ENCODE results near the gene SRSF8.
A peak's percentile ranks its signal among the peaks of the same experiment; 100 is the strongest.

The SRSF8 gene

DNA sequence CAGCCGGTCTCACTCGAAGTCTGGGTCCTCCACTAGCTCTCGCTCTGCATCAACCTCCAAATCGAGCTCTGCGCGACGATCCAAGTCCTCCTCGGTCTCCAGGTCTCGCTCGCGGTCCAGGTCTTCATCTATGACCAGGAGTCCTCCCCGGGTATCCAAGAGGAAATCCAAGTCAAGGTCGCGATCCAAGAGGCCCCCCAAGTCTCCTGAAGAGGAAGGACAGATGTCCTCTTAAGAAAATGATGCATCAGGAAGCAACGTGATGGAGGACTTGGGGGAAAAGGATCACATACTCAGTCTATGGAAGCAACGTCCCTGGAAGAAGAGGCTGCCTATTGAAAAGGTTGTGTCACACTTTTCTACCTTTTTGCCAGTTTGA, 1.1 kb downstream of the SRSF8 start:
- H4K20me1 ChIP-seq, result peaks cover 21% of the 10 kb centered on the region
- TF ChIP-seq Cebpa-rat (IDR thresholded peaks at IDR 0.05), result no peak
- peak overlapping the region; percentile 99 for H3K27ac ChIP-seq
- peaks cover 36% of the 10 kb centered on the region for H3K4me1 ChIP-seq
- H3K36me3 ChIP-seq, result no peaks in the 10 kb centered on the region
- no peaks in the 10 kb centered on the region for H3K27me3 ChIP-seq
- H3K4me2 ChIP-seq, result peak overlapping the region; percentile 81
- peak overlapping the region; percentile 96 for H3K4me3 ChIP-seq
- no peaks in the 10 kb centered on the region for H3K9me3 ChIP-seq
- H3K9ac ChIP-seq, result peak overlapping the region; percentile 98

GRCh38 chr11:95068549-95068948, 1.8 kb downstream of the SRSF8 start:
- Histone ChIP-seq H3K4me3 (peak overlapping the region; percentile 96), H4K20me1 (peaks cover 21% of the 10 kb centered on the region), H3K9me3 (no peaks in the 10 kb centered on the region), H3K9ac (peak overlapping the region; percentile 98), H3K36me3 (no peaks in the 10 kb centered on the region), H3K4me1 (peaks cover 39% of the 10 kb centered on the region), H3K27ac (peak overlapping the region; percentile 99), H3K4me2 (peak overlapping the region; percentile 81), H3K27me3 (no peaks in the 10 kb centered on the region)
- no peak for TF ChIP-seq Cebpa-rat (IDR thresholded peaks at IDR 0.05)

GRCh38 chr11:95070471-95070870, 3.8 kb downstream of the SRSF8 start:
- Histone ChIP-seq H3K27ac (no peak overlapping the region), H3K4me3 (no peak overlapping the region), H3K4me2 (peak overlapping the region; percentile 81), H3K27me3 (no peaks in the 10 kb centered on the region), H3K9me3 (no peaks in the 10 kb centered on the region), H4K20me1 (peaks cover 21% of the 10 kb centered on the region), H3K4me1 (peaks cover 58% of the 10 kb centered on the region), H3K9ac (no peak overlapping the region), H3K36me3 (no peaks in the 10 kb centered on the region)
- no peak for TF ChIP-seq Cebpa-rat (IDR thresholded peaks at IDR 0.05)

- no peaks in the 10 kb centered on the region for H3K36me3 ChIP-seq
- no peak for TF ChIP-seq Cebpa-rat (IDR thresholded peaks at IDR 0.05)
- H3K27me3 ChIP-seq, result no peaks in the 10 kb centered on the region
- no peaks in the 10 kb centered on the region for H3K9me3 ChIP-seq
- peaks cover 21% of the 10 kb centered on the region for H4K20me1 ChIP-seq
- H3K27ac ChIP-seq, result no peak overlapping the region
- no peak overlapping the region for H3K4me3 ChIP-seq
- no peak overlapping the region for H3K4me2 ChIP-seq
- H3K4me1 ChIP-seq, result peaks cover 82% of the 10 kb centered on the region
- H3K9ac ChIP-seq, result no peak overlapping the region
These were observed 6.2 kb downstream of the SRSF8 start for GRCh38 chr11:95072948-95073347.

DNA sequence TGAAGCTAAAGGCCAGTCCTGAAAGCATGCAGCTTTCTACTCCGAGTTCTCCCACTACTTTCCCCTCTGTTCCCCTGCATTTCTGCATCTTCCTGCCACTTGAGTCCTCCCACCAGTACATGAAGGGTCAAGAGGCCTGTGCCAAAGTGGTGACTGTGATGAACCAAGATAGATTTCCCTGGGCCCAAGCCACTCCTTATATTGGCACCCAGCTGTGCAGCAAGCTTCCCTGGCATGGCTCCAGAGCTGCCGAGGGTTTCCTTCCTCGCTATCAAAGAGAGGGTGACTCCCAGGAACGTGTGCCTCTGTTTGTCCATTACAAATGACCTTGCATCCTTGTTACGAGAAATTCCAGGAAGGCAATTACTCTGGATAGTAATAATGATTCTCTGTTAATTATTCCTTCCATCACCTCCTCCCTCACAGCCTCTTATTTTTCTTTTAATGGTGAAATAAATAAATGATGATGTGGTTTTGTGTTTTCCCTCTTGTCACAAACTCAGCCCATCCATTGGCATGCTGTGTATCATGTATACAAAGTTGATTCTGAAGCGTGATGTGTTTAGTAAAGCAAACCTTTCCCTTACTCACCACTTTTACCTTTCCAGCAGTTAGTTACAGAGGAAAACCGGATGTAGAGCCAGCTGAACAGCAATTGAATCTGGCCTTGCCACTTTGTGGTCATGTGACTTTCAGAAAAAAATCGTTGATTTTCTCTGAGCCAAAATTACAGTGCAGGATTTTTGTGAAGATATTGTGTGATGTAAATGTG, 8.3 kb downstream of the SRSF8 start:
- Histone ChIP-seq H3K27ac (no peak overlapping the region; the same call in none of the 2 replicates), H3K9me3 (no peaks in the 10 kb centered on the region), H3K36me3 (no peaks in the 10 kb centered on the region), H3K4me3 (no peak overlapping the region), H3K9ac (no peak overlapping the region), H3K4me1 (peaks cover 91% of the 10 kb centered on the region), H4K20me1 (peaks cover 7% of the 10 kb centered on the region; the same call in 1 of the 2 replicates), H3K4me2 (peak overlapping the region; percentile 64), H3K27me3 (no peaks in the 10 kb centered on the region)
- no peak for TF ChIP-seq Cebpa-rat (IDR thresholded peaks at IDR 0.05)

- H4K20me1 ChIP-seq, result no peaks in the 10 kb centered on the region
- no peaks in the 10 kb centered on the region for H3K27me3 ChIP-seq
- H3K27ac ChIP-seq, result no peak overlapping the region
- H3K4me2 ChIP-seq, result peak overlapping the region; percentile 56
- H3K4me3 ChIP-seq, result no peak overlapping the region
- no peaks in the 10 kb centered on the region for H3K9me3 ChIP-seq
- no peak overlapping the region for H3K9ac ChIP-seq
- H3K36me3 ChIP-seq, result no peaks in the 10 kb centered on the region
- TF ChIP-seq Cebpa-rat (IDR thresholded peaks at IDR 0.05), result peak; percentile 87
- peaks cover 91% of the 10 kb centered on the region for H3K4me1 ChIP-seq
These were observed 9.7 kb downstream of the SRSF8 start for GRCh38 chr11:95076416-95076815.

DNA sequence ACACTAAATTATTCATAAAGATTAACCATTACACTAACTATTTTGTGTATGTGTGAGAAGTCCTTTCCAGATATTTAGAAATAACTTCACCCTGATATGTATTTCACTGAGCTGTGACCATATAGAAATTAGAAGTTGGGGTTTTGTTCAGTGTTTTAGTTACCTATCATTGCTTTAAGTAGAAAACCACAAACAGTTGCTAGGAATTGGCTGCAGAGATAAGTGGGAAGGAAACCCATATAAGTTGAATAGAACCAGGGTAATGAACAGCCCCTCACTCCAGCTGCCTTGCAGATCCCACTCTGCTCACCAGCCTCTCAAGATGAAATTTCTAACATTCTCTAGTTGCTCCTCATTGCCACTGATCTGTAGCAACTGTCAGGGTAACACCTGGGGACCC, 10.3 kb downstream of the SRSF8 start:
- H3K27me3 ChIP-seq, result no peaks in the 10 kb centered on the region
- no peak for TF ChIP-seq Cebpa-rat (IDR thresholded peaks at IDR 0.05)
- no peaks in the 10 kb centered on the region for H4K20me1 ChIP-seq
- H3K9me3 ChIP-seq, result no peaks in the 10 kb centered on the region
- no peak overlapping the region for H3K9ac ChIP-seq
- H3K4me3 ChIP-seq, result no peak overlapping the region
- H3K36me3 ChIP-seq, result no peaks in the 10 kb centered on the region
- peaks cover 91% of the 10 kb centered on the region for H3K4me1 ChIP-seq
- peak overlapping the region; percentile 56 for H3K4me2 ChIP-seq
- no peak overlapping the region for H3K27ac ChIP-seq

DNA sequence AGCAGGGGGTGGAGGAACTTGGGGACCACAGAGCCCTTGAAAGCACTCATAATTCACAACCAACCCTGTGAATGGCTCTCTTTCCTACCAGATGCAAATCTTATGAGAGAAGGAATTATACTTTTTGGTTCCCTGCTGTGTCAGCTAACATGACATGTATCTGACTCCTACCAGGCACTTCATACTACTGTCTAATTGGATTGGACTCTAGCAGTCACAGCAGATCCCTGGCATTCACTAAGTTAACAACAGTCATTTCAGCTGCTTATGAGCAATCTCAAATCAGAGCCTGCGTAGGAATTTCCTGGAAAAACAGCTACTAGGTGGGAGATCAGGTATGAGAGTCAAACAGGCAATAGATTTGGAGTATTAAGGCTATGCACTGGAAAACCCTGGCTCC, 11.8 kb downstream of the SRSF8 start:
- Histone ChIP-seq H3K4me3 (no peak overlapping the region), H3K9ac (no peak overlapping the region), H3K4me2 (peak overlapping the region; percentile 56; the same call in 1 of the 2 replicates), H3K36me3 (no peaks in the 10 kb centered on the region), H3K27ac (no peak overlapping the region), H3K9me3 (no peaks in the 10 kb centered on the region), H4K20me1 (no peaks in the 10 kb centered on the region), H3K27me3 (no peaks in the 10 kb centered on the region), H3K4me1 (peaks cover 97% of the 10 kb centered on the region)
- TF ChIP-seq Cebpa-rat (IDR thresholded peaks at IDR 0.05), result no peak

DNA sequence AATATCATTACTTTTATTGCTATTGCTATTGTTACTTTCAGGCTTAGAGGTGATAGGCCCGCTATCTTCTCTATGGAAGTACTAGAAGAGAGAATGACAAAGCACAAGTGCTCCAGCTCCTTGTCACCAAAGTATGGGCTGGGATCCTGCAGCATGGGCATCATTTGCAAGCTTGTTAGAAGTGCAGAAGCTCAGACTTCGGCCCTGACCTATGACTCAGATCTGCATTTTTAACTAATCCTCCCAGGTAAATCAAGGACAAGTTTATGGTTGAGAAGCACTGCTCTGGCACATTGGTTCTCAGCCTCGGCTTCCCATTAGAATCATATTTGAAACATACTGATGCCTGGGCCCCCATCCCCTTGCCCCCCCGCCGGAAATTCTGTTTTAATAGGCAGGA, 14.3 kb downstream of the SRSF8 start:
- no peaks in the 10 kb centered on the region for H4K20me1 ChIP-seq
- no peaks in the 10 kb centered on the region for H3K9me3 ChIP-seq
- no peaks in the 10 kb centered on the region for H3K27me3 ChIP-seq
- peak overlapping the region; percentile 94 for H3K27ac ChIP-seq
- H3K9ac ChIP-seq, result peak overlapping the region; percentile 63
- H3K36me3 ChIP-seq, result no peaks in the 10 kb centered on the region
- no peak for TF ChIP-seq Cebpa-rat (IDR thresholded peaks at IDR 0.05)
- peaks cover 98% of the 10 kb centered on the region for H3K4me1 ChIP-seq
- peak overlapping the region; percentile 88 for H3K4me2 ChIP-seq
- H3K4me3 ChIP-seq, result 0 out of 2 replicates have a peak overlapping the region, but pooled peaks have one; percentile 26

DNA sequence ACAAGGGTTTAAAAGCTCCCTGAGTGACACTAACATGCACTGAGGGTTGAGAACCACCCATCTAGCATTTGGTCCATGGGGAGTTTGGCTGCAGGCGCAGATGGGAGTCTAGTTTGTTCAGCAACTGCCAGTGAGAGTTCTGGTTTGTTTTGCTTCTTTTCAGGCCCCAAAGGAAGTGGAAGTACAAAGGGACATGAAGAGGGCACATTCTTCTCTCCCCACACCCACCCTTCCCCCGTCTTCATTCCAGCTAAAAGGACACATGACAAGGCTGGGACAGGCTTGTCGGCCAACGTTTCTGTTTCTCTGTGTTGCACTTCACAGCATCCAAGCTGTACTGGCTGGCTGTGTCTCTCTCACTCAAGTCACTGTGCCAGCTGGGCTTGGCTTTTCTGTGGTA, 14.7 kb downstream of the SRSF8 start:
- Histone ChIP-seq H3K9ac (peak overlapping the region; percentile 77), H3K27me3 (no peaks in the 10 kb centered on the region), H3K4me2 (peak overlapping the region; percentile 88), H4K20me1 (no peaks in the 10 kb centered on the region), H3K27ac (peak overlapping the region; percentile 94), H3K4me3 (0 out of 2 replicates have a peak overlapping the region, but pooled peaks have one; percentile 35), H3K36me3 (no peaks in the 10 kb centered on the region), H3K9me3 (no peaks in the 10 kb centered on the region), H3K4me1 (peaks cover 98% of the 10 kb centered on the region)
- TF ChIP-seq Cebpa-rat (IDR thresholded peaks at IDR 0.05), result no peak
